Measurements from ENCODE around the gene CELA2B.
"Not testable (repeated sequence)": the region's sequence is repeated elsewhere in the genome, so short reads cannot be mapped to it uniquely, and the experiment has no call there.

Gene CELA2B

DNA sequence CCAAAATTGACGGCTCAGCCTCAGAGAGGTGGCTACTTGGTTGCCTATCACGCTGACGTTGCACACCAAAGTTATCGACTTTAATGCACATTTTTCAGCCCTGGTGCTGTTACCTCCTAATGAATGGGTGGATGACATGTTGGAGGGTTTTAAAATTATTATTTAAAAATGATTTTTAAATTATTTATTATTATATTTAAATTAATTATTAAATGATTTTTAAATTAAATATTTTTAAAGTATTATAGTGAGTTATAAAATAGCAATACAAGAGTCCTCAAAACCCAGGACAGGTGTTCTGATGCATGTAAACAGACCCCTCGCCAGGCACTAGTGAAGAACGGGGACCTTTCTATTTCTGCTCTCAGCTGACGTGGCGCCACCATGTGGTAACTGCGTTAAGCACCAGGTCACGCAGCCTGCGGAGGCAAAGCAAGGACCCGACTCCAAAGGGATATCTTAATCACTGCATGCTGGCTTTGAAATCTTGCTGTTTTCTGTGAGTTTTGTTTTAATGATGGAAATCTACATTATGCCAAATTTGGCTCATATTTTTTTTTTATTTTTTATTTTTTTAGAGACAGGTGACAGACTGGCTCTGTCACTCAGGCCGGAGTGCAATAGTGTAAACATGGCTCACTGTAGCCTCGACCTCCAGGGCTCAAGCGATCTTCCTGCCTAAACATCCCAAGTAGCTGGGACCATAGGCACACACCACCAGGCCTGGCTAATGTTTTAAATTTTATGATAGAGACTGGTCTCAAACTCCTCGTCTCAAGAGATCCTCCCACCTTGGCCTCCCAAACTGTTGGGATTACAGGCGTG, 25.5 kb downstream of the CELA2B start:
- DNase-seq, result peak; percentile 52 to 62

DNA sequence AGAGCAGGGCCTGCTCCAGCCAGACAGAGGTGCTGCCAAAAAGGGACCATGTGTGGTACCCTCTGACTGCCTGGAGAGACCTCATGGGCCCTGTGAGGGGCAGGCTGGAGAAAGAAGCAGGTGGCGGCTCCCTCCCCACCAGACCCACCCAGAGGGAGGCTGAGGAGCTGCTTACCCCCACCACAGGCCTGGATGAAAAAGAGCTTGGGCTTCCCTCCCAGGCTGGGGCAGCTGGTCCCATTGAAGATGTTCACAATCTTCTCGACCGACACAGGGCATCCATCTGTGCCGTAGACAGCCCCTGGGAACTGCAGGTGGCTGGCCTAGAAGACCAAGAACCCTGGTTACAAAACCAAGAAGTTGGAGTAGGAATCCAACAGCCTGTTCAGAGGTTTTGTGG, 28.5 kb downstream of the CELA2B start:
- no peak for DNase-seq

DNA sequence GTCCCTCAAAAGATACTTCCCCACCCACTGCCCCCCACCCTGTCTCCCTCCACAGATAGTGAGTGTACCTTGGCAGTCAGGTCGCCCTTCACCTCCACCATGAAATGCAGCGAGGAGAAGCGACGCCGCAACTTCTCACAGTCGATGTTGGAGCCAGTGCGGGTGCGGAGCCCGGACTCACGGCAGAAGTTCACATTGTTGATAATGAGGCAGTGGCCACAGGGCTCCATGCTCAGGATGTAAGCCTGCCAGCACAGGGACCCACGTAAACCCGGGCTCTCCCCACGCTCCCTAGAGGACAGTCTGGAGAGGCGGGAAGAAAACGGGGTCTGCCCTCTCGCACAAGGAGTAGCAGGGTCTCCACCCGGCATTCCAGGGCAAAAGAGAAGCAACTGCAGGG, 30.9 kb downstream of the CELA2B start:
- DNase-seq, result no peak

DNA sequence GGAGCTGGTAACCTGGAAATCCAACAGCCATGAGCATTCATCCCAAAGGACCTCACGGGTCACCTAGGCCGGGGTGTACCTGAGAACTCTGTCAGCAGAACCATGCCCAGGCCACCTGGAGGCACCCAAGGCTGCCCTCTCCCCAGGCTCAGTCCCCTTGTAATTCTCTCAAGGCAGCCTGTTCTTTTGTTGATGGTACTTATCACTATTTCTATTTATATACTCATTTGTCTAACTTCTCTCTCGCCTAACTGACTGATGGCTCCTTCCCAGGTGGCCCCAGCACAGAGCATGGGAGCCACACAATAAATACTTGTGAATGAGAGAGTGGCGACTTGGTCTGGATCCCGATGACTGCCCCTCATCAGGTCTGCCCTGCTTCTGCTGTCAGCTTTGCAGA, 31.4 kb downstream of the CELA2B start:
- DNase-seq, result no peak

DNA sequence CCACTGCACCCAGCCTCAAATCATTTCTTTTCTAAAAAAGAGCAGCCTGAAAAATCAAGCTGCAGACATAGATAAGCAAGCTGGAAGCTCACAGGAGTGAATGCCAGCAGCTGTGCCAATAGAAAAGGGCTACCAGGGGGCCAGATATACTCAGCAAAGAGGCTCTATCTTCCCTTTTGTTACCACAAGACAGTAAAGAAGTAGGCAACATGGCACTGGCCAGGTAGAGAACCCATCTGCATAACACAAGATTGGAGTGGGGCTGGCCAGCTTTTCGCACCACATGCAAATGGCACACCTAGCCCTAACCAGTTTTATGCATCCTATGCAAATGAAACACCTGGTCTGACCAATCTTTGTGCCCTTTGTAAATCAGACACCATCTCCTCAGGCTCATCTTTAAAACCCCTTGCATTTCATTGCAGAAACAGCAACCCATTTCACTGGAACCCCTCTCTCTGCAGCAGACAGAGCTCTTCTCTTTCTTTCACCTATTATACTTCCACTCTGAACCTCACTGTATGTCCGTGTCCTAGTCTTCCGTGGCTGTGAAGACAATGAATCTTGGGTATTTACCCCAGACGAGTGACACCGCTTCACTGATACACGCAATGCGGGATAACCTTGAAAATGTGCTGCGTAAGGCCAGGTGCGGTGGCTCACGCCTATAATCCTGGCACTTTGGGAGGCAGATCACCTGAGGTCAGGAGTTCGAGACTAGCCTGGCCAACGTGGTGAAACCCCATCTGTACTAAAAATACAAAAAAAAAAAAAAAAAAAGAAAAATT, 33.0 kb downstream of the CELA2B start:
- DNase-seq, result no peak

DNA sequence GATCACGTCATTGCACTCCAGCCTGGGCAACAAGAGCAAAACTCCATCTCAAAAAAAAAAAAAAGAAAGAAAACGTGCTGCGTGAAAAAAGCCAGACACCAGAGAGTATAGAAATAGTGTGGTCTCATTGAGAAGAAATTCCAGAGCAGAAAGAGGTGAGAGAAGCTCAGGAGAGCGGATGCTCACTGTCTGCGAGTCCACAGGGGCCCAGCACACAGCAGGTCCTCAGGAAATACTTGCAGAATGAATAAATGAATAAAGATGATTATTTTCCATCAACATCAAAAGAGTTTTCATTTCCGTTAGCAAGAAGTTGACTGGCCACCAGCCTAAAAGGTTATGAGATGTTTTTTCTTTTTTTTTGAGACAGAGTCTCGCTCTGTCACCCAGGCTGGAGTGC, 33.7 kb downstream of the CELA2B start:
- DNase-seq, result no peak

DNA sequence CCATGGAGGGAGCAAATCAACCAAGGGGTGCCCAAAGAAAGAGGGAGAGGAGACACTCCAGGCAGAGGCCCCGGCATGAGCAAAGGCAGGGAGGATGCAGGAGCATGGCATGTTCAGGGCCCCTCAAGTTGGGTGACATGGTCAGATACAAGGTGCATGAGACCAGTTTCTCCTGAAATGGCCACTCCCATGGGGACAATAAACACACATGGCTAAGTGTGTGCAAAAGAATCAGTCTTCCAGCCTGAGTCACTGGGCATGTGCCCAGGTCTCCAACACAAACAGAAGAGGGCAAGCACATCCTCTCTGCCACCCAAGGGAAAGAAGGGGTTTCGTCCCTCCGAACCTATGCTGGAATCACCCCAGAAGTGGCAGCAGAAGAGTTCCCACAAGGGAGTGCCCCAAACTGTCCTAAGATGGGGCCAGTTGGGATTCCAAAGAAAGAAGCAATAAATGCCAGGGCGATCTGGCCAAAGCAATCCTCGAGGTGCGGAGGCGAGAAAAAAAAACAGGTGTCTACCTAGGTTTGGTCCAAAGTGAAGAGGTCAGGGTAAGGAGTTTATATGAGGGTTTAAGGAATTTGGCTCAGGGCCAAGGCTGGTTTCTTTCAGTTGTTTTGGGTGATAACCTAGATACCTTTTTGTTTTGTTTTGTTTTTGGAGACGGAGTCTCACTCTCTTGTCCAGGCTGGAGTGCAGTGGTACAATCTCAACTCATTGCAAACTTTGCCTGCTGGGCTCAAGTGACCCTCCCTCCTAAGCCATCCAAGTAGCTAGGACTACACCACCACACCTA, 34.9 kb downstream of the CELA2B start:
- DNase-seq, result no peak

DNA sequence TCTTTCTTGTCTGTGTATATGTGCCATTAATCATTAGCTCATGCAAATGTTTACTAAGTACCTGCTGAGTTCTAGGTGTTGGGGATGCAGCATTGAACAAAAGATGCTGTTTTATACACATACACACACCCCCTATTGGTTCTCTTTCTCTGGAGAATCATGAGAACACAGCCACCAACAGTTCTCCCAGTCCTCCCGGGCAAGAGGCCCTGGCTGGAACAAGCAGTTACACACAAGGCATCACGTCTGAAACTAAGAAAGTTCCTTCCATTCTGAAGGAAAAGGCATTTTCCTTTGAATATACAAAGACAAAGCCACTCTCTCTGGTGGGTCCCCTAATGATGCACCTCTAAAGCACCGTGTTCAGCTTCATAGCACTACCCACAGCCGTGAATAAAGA, 37.3 kb downstream of the CELA2B start:
- DNase-seq, result no peak

DNA sequence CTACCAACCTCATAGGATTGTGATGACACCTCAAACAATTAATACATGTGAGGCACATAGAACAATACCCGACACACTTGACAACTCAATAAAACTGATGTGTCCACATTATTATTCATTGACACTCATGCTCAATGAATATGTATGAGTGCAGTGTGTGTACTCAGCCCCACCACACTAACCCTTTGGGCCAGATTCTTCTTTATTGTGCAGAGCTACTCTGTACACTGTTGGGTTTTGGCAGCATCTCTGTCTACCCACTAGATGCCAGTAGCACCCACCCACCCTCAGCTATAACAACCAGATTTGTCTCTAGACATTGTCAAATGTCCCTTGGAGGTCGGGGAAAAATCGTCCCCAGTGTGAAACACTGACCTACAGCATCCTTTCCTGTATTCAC, 38.0 kb downstream of the CELA2B start:
- no peak for DNase-seq

DNA sequence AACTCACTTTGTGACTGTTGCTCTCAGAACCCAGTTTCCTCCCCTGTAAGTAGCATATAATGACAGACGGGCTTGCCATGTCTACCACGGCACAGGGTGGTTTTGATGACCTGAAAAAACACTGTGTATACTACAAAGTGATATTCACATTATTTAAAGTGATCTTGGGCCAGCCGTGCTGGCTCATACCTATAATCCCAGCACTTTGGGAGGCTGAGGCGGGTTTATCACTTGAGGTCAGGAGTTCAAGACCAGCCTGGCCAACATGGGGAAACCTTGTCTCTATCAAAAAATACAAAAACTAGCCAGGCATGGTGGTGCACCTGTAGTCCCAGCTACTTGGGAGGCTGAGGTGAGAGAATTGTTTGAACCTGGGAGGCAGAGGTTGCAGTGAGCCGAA, 38.7 kb downstream of the CELA2B start:
- DNase-seq, result not testable (repeated sequence)

DNA sequence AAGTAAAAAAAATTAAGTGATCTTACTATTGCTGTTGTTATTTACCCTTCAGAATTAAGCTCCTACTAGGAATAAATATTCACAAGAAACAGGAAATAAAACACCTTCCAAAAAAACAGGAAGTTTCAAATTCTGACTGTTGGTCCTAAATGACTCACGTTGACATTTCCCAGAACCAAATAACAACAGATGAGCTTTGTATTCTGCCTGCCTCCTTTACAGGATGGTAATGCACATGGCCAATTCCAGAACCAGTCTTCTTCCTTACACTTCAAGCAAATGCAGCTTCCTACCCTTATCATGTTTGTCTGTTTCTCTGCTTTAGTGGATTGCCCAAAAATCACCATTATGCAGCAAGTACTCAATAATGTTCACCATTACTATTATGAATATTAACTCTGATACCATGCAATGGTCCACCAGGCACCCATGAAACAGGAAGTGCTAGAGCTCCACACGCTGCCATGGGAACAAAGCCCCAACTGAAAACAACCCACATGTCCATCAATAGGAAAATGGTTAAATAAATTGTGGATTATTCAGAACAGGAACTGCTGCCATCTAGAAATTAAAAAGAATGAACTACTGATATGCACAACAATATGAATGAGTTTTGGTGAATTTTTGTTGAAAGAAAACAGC, 39.2 kb downstream of the CELA2B start:
- no peak for DNase-seq

DNA sequence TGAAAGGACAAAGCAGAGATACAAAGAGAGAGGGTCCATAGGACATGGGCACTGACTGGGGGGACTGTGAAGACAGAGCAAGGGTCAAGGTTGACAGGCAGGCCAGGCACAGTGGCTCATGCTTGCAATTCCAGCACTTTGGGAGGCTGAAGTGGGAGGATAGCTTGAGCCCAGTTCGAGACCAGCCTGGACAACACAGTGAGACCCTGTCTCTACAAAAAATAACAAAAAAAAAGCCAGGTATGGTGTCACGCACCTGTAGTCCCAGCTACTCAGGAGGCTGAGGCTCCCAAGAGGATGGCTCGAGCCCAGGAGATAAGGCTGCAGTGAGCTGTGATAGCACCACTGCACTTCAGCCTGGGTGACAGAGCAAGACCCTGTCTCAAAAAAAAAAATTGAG, 43.7 kb downstream of the CELA2B start:
- DNase-seq, result no peak

DNA sequence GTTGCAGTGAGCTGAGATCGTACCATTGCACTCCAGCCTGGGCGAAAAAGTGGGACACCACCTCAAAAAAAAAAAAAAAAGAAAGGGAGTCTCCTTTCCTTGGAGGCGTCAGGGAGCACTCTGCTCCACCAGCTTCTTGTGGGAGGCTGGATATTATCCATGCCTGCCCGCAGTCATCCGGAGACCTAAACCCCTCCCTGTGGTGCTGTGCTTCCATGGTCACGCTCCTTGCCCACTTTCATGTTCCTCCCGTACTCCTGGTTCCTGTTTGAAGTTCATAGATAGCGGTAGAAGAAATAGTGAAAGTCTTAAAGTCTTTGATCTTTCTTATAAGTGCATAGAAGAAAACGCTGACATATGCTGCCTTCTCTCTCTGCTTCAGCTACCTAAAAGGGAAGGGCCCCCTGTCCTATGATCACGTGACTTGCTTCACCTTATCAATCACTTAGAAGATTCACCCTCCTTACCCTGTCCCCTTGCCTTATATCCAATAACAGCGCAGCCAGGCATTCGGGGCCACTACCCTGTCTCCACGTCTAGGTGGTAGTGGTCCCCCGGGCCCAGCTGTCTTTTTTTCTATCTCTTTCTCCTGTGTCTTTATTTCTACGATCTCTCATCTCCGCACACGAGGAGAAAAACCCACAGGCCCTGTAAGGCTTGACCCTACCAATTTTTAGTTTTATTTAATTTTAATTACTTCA, 45.5 kb downstream of the CELA2B start:
- DNase-seq, result not testable (repeated sequence)

DNA sequence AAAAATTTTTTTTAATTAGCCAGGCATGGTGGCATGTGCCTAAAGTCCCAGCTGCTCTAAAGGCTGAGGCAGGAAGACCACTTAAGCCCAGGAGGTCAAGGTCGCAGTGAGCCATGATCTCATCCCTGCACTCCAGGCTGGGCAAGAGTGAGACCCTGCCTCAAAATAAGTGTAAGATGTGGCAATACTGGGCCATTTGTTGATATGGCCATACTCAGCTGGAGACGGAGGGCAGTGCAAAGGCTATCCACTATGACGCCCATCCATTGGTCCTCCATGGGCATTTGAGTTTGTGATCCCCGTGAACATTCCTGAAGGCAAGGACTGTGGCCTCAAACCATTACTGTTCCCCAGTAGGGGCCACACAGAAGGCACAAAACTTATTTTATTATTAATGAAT, 46.6 kb downstream of the CELA2B start:
- no peak for DNase-seq

DNA sequence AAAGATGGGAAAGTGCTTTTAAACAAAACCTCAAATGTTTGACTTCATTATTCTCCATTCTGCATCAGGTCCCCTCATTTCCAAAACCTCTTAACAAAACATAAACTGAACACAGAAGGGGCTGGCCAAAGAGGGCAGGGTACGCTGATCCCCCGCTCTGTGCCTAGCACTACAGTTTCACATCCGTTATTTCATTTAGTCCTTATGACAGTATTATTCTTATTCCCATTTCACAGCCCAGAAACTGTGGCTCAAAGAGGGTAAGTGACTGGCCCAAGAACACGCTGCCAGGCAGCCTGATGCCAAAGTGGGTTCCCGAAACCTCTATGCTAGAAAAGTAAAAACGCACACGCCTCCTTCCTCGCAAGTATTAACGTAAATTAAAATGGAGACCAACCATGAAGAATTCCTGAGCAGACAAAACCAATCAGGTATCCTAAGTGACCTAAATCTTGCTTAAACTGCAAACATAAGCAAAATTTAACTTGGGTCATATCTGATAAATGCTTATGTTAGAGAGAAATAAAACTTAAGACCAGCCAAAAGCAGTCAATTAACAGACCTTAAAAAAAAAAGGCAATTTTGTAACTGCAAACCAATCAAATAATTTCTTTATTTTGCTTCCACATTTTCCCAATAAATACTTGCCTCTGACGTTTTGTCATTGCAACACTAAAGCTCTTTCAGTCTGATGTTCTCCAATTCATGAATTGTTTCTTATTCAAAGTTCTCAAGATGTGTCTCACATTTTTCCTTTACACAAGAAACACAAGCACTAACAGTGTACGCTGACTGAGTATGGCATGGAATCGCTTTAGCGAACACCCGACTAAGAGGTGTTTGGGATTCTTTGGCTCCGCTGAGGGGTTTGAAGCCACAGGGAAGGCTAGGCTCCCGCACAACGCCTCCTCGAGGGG, 47.5 kb downstream of the CELA2B start:
- DNase-seq, result no peak

DNA sequence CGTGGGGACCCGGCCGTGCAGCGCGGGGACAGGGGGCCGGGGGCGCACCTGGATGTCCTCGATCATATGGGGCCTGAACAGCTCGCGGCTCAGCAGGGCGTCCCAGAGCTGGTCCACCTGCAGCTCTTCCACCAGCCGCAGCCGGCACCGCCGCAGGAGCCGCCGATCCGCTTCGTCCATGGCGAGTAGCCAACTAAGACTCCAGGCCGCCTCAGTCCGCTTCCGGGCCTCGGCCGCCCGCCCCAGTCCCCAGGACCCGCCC, 48.0 kb downstream of the CELA2B start, which contains the start of gene CASP9:
CASP9 (minus strand) TSS at position 195 of the 262 bp plus-strand sequence; CDS start at position 180, 15 bp downstream.
- no peak for DNase-seq

DNA sequence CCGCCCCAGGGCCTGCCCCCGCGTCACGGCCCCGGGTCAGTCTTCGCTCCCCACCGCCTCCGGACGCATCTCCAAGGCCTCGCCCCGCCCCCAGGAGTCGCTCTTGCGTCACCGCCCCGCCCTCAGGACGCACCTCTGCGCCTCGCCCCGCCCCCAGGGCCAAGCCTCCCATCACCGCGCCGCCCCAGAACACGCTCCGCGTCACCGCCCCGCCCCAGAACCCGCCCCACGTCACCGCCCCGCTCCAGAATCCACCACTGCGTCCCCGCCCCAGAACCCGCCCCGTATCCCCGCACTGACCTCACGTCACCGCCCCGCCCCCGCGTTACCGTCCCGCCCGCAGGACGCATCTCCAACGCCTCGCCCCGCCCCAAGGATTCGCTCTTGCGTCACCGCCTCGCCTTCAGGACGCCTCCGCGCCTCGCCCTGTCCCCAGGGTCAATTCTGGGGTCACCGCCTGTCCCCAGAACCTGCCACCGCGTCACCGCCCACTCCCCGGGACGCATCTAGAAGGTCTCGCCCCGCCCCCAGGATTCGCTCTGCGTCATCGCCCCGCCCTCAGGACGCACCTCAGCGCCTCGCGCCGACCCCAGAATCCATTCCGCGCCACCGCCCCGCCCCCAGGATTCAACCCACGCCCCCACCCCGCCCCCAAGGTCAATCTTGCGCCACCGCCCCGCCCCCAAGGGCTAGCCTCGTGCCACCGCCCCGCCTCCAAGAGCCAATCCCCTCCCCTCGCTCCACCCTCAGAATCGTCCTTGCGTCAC, 48.6 kb downstream of the CELA2B start:
- DNase-seq, result peak; percentile 100

DNA sequence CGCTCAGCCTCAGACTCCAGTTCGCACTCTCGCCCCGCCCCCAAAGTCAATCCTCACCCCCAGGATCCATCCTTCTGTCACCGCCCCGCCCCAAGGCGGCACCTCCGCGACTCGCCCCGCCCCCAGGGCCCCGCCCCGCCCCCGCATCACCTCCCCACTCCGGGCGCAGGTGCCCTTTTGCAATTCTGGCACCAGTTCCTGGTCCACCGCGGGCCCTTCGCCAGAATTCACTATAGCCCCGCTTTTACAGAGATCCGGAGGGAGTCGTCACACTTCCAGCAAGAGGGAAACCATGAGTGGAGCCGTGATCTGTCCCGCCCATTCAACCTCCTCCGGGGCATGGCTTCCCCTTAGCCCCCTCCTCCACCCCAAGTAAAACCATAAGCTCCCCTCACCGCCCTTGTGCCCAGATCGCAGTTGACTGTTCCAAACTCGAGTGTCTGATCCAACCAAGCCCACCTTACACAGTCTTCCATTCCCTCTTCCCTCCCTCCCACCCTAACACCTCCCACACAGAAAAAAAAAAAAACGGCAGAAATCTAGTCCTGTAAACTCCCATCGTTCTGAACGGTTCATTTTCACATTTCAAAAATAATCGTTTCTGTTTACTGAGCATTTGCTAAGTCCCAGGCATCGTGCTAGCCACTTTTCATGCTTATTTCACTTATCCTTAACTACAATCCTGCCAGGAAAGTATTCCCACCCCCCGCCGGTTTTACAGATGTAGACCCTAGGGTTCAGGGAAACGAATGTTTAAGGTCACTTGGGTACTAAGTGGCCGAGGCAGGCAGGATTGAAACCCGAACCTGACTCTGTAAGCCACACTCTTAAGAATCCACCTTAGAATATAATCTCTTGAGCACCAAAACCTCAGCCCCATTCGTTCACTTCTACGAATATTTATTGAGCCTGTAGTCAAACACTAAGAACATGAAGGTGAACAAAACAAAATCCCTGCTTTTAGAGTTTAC, 49.4 kb downstream of the CELA2B start:
- DNase-seq, result peak in 1 of 2 donors; percentile 6

DNA sequence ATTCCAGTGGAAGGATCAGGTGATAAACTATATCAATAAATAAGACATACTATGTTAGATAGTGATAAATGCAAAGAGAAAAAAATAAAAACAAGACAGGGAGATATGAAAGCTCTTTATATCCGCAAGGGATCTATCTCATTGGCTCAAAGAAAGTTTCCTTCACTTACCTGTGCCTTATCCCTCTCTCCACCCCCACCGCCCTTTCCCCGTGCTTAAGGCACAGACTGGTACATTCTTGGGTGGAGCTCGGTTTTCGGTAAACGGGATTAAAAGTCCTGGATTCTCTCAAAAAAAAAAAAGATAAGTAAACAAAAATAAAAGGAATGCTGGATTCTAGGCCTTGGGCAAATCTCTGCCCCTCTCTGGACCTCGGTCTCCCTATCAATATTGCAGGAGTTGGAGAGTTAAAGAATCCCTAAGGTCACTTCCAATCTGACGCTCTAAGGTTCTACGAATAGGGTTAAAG, 50.2 kb downstream of the CELA2B start:
- DNase-seq, result peak in 1 of 2 donors; percentile 5
